Peyer's patch (tissue), 4 donors: ENCODE results near the gene DAP3. TPM values are rescaled to one million over a fixed set of nuclear protein-coding genes. Genes with fewer than 3 reads are reported as not detected.
"Not testable (repeated sequence)": the region's sequence is repeated elsewhere in the genome, so short reads cannot be mapped to it uniquely, and the experiment has no call there.

Source experiments
- DNase-seq, 3 donors: peaks; one replicate each; pipeline ENCODE4 v3.0.0-alpha.2; 2017 to 2019
- H3K27ac ChIP-seq, 4 donors: fragments of 200-600 bp; sonication (generic); one replicate each; pipeline ENCODE4 v1.5.1; 2016 to 2019
- H3K27me3 ChIP-seq, 2 donors: fragments of 200-600 bp; sonication (generic); one replicate each; pipeline ENCODE4 v1.5.1; 2019
- H3K36me3 ChIP-seq, 3 donors: fragments of 200-600 bp; sonication (generic); one replicate each; pipeline ENCODE4 v1.5.1; 2016 to 2019
- H3K4me1 ChIP-seq, 4 donors: fragments of 200-600 bp; sonication (generic); one replicate each; pipeline ENCODE4 v1.5.1; 2016 to 2019
- H3K4me3 ChIP-seq, 4 donors: fragments of 200-600 bp; sonication (generic); 1 replicate in 3 of 4; 2 replicates in 1 of 4; pipeline ENCODE4 v1.5.1; 2016 to 2019; ENCODE audit warnings: mild to moderate bottlenecking in 1 of 4
- H3K9me3 ChIP-seq, 4 donors: fragments of 200-600 bp; sonication (generic); one replicate each; pipeline ENCODE4 v1.5.1; 2016 to 2019; ENCODE audit warnings: mild to moderate bottlenecking in 1 of 4
- POLR2A ChIP-seq, 2 donors: fragments of 450-650 bp; IDR thresholded peaks; one replicate each; pipeline ENCODE4 v1.5.1; 2017; ENCODE audit warnings: antibody characterized with exemption in 2 of 2, mild to moderate bottlenecking in 2 of 2, moderate library complexity in 2 of 2
- total RNA-seq, 4 donors: library from RNA; depleted of rRNA; stranded (reverse); fragments of >200 nt; gene quantifications; one replicate each; pipeline ENCODE4 v1.1.0, GENCODE V29; 2016
- TF ChIP-seq, protein P1 (sequence below), 6 experiments: fragments of 450-650 bp in 4 of 6; fragments of 200-600 bp in 2 of 6; sonication (generic) in 1 of 6; IDR thresholded peaks; one replicate each; pipeline ENCODE4 v1.5.1; 2017 to 2019; ENCODE audit warnings: antibody characterized with exemption in 6 of 6, mild to moderate bottlenecking in 3 of 6, moderate library complexity in 1 of 6

Gene DAP3
- total RNA-seq, 4 donors from 2014 or later, result 72.8 to 160 (median 153) TPM

DNA sequence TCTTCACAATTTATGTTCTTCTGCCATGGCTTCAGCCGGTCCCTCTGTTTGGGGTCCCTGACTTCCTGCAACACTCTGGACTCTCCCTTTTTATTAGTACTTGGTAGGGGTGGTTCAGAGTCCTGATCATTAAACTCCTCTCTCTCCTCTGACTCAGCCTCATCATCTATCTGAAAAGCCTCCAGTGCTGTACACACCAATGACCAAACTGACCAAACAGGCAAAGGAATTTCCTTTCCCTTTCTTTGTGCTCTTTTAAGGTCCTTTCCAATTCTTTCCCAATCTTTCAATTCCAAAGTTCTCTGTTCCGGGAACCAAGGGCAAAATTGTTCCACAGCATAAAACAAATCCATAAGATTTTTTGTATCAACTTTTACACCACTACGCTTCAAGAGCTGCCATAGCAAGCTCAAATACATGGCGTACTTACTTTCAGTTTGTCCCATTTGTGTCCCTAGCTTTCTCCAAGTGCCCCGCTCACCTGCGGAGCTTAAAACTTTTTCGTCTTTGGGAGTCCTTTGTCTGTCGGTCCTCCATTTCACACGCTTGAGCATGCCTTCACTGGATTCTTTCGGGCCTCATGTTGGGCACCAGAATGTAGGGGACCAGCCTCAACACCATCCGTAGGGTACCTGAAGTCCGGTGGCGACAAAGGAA, 9.6 kb downstream of the DAP3 start:
- TF ChIP-seq POLR2A (IDR thresholded peaks at IDR 0.05), result no peak
- TF ChIP-seq, protein P1, sequence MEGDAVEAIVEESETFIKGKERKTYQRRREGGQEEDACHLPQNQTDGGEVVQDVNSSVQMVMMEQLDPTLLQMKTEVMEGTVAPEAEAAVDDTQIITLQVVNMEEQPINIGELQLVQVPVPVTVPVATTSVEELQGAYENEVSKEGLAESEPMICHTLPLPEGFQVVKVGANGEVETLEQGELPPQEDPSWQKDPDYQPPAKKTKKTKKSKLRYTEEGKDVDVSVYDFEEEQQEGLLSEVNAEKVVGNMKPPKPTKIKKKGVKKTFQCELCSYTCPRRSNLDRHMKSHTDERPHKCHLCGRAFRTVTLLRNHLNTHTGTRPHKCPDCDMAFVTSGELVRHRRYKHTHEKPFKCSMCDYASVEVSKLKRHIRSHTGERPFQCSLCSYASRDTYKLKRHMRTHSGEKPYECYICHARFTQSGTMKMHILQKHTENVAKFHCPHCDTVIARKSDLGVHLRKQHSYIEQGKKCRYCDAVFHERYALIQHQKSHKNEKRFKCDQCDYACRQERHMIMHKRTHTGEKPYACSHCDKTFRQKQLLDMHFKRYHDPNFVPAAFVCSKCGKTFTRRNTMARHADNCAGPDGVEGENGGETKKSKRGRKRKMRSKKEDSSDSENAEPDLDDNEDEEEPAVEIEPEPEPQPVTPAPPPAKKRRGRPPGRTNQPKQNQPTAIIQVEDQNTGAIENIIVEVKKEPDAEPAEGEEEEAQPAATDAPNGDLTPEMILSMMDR (IDR thresholded peaks at IDR 0.05), result no peak

GRCh38 chr1:155699062-155699461, 10.2 kb downstream of the DAP3 start:
- H3K27me3 ChIP-seq, DNase-seq, H3K4me3 ChIP-seq, H3K4me1 ChIP-seq, H3K9me3 ChIP-seq, H3K36me3 ChIP-seq, H3K27ac ChIP-seq: not testable (repeated sequence)

More for the DNA sequence above, 9.6 kb downstream of the DAP3 start:
- Histone ChIP-seq H3K27ac (no peak overlapping the region), H3K9me3 (no peaks in the 10 kb centered on the region), H3K27me3 (no peaks in the 10 kb centered on the region), H3K4me3 (no peak overlapping the region), H3K4me1 (no peaks in the 10 kb centered on the region), H3K36me3 (no peaks in the 10 kb centered on the region)
- DNase-seq, result no peak

GRCh38 chr1:155701675-155702074, 12.8 kb downstream of the DAP3 start:
- not testable (repeated sequence) for H3K27me3 ChIP-seq, H3K36me3 ChIP-seq, DNase-seq, H3K9me3 ChIP-seq, H3K4me3 ChIP-seq, H3K27ac ChIP-seq, H3K4me1 ChIP-seq

GRCh38 chr1:155703216-155703615, 14.3 kb downstream of the DAP3 start:
- Histone ChIP-seq H3K4me3 (no peak overlapping the region), H3K4me1 (no peaks in the 10 kb centered on the region), H3K27ac (no peak overlapping the region), H3K27me3 (no peaks in the 10 kb centered on the region), H3K36me3 (no peaks in the 10 kb centered on the region), H3K9me3 (no peaks in the 10 kb centered on the region)
- TF ChIP-seq POLR2A (IDR thresholded peaks at IDR 0.05), result no peak
- TF ChIP-seq, protein P1 (IDR thresholded peaks at IDR 0.05), result no peak
- DNase-seq, result no peak

GRCh38 chr1:155704414-155704813, 15.5 kb downstream of the DAP3 start:
- H3K4me3 ChIP-seq, result not testable (repeated sequence)

DNA sequence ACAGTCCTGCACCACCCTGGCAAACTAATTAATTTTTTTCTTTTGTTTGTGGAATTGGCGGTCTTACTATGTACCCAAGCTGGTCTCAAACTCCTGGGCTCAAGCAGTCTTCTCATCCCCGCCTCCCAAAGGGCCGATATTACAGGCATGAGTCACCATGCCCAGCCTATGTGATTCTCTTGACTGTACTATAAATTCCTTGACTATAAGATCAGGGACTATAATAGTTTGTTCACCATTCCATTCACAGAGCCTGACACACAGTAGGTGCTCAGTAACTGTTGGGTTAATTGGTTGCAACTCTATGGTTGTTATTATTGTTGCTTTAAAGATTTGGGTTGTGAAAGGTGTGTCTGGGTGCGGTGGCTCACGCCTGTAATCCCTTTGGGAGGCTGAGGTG, 17.2 kb downstream of the DAP3 start:
- DNase-seq, result peak in 1 of 3 donors; percentile 52
- no peaks in the 10 kb centered on the region for H3K9me3 ChIP-seq
- no peak overlapping the region for H3K27ac ChIP-seq
- TF ChIP-seq POLR2A (IDR thresholded peaks at IDR 0.05), result no peak
- TF ChIP-seq, protein P1 (IDR thresholded peaks at IDR 0.05), result no peak
- H3K4me3 ChIP-seq, result no peak overlapping the region
- no peaks in the 10 kb centered on the region for H3K36me3 ChIP-seq
- no peaks in the 10 kb centered on the region for H3K4me1 ChIP-seq
- H3K27me3 ChIP-seq, result no peaks in the 10 kb centered on the region

More at GRCh38 chr1:155704414-155704813, 15.5 kb downstream of the DAP3 start:
- H3K27me3 ChIP-seq, H3K27ac ChIP-seq, H3K4me1 ChIP-seq, DNase-seq, H3K9me3 ChIP-seq, H3K36me3 ChIP-seq: not testable (repeated sequence)

DNA sequence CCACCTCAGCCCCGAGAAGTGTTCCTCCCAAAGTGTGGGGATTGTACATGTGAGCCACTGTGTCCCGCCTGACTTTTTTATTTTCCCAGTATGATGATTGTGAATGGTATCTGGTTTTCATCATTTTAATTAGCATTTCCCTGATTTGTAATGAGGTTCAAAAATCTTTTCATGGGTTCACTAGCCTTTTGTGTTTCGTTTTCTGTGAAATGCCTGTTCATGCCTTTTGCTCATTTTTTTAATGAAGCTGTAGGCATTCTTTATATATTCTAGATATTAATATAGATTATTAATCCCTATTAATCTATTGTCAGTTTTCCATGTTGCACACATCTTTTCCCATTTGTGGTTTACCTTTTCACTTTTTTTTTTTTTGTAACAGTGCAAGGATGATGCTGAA, 20.5 kb downstream of the DAP3 start:
- Histone ChIP-seq H3K36me3 (no peaks in the 10 kb centered on the region), H3K4me3 (no peak overlapping the region), H3K9me3 (no peaks in the 10 kb centered on the region), H3K27me3 (no peaks in the 10 kb centered on the region), H3K27ac (no peak overlapping the region), H3K4me1 (no peaks in the 10 kb centered on the region)
- TF ChIP-seq, protein P1 (IDR thresholded peaks at IDR 0.05), result no peak
- TF ChIP-seq POLR2A (IDR thresholded peaks at IDR 0.05), result no peak
- DNase-seq, result no peak

GRCh38 chr1:155711457-155711856, 22.6 kb downstream of the DAP3 start:
- not testable (repeated sequence) for H3K9me3 ChIP-seq, H3K27me3 ChIP-seq, H3K4me3 ChIP-seq, H3K4me1 ChIP-seq, H3K27ac ChIP-seq, H3K36me3 ChIP-seq, DNase-seq

DNA sequence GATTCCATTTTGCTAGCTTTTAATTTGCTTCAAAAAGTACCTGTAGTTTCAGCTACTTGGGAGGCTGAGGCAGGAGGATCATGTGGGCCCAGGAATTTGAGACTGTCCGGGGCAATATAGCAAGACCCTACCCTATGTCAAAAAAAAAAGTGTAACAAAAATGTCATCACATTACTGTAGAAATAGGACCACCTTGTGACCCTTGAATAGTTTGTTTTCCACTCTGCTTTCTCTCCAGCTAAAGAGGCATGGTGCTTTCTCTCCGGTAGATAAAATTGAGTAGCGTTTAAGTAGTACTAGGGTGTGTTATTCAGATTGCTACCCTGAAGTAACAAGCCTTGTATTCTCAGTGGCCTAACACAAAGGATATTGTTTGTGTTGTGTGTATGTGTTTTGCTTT, 23.7 kb downstream of the DAP3 start:
- H3K4me1 ChIP-seq, H3K27ac ChIP-seq, DNase-seq, H3K27me3 ChIP-seq, H3K9me3 ChIP-seq, H3K36me3 ChIP-seq, H3K4me3 ChIP-seq: not testable (repeated sequence)
